HepG2 (cell line): Measurements from ENCODE around the gene CLIC5.

ENCODE experiments used
- BRD4 ChIP-seq: sonication (generic); formaldehyde crosslinking; IDR thresholded peaks from 2 replicates; pipeline ENCODE4 v1.4.0; 2020; ENCODE audit warnings: missing genetic modification reagents
- CHD2 ChIP-seq: IDR thresholded peaks from 2 replicates; pipeline ENCODE4 v1.6.1; 2011; ENCODE audit warnings: low read depth, low read length, improper control_type of control experiment
- EP300 ChIP-seq, 3 experiments: sonication (generic) in 1 of 3; formaldehyde crosslinking in 1 of 3; IDR thresholded peaks; 2 replicates each; pipeline versions ENCODE4 v1.5.1 to v1.6.1; 2011 to 2020; ENCODE audit warnings: low read depth in 2 of 3, low read length in 2 of 3, borderline replicate concordance in 1 of 3, improper control_type of control experiment in 1 of 3, mild to moderate bottlenecking in 1 of 3, missing genetic modification reagents in 1 of 3, moderate library complexity in 1 of 3
- MZF1 ChIP-seq: sonication (generic); formaldehyde crosslinking; IDR thresholded peaks from 2 replicates; pipeline ENCODE4 v1.8.1; 2023; ENCODE audit warnings: mild to moderate bottlenecking, missing genetic modification reagents, borderline replicate concordance
- NFYB ChIP-seq: sonication (generic); formaldehyde crosslinking; IDR thresholded peaks from 2 replicates; pipeline ENCODE4 v1.4.0; 2020; ENCODE audit warnings: missing genetic modification reagents
- ZNF12 ChIP-seq: sonication (generic); formaldehyde crosslinking; IDR thresholded peaks from 2 replicates; pipeline ENCODE4 v1.5.0; 2020; ENCODE audit warnings: missing genetic modification reagents
- ZNF24 ChIP-seq: fragments of 450-650 bp; IDR thresholded peaks from 2 replicates; pipeline ENCODE4 v1.6.1; 2017; ENCODE audit warnings: antibody characterized with exemption, mild to moderate bottlenecking
- TF ChIP-seq, protein P1 (sequence below): sonication (generic); formaldehyde crosslinking; IDR thresholded peaks from 2 replicates; pipeline ENCODE4 v1.5.0; 2020; ENCODE audit warnings: mild to moderate bottlenecking, missing genetic modification reagents, moderate library complexity

DNA sequence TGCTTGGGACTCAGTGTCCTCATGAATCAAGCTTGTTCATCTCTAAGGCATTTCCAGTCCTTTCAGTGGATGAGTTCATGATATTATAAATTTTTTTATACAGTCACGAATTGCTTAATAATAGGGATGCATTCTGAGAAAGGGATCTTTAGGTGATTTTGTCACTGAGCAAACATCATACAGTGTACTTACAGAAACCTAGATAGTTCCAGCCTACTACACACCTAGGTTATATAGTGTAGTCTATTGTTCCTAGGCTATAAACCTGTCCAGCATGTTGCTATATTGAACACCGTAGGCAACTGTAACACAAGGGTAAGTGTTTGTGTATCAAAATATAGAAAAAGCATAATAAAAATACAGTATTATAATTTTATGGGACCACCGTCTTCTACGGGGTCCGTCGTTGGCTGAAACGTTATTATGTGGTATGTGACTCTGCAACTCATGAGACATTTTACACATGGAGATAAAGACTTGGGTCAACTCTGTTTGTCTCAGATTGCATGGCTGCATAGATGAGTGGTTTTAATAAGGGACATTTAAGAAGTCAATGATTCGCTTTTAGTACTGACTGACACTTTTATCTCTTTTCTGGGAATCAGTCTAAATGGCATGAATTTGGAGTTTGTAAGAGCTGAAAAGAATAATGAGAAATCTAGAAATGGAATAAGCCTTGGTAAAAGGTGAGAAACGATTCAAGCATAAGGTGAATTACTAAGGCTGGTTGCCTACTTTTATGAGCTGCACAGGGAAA, 33.2 kb downstream of the CLIC5 start:
- TF ChIP-seq NFYB (CRISPR knock-in tag) (no peak), EP300 (IDR thresholded peaks at IDR 0.05; ENCODE audit: low read depth in 2 of 2, low read length in 2 of 2) (no peak), EP300 (CRISPR knock-in tag; IDR thresholded peaks at IDR 0.05; ENCODE audit: borderline replicate concordance) (no peak), BRD4 (CRISPR knock-in tag) (no peak), ZNF24 (no peak), CHD2 (no peak), ZNF12 (no peak), MZF1 (CRISPR knock-in tag) (no peak)
- TF ChIP-seq, protein P1, sequence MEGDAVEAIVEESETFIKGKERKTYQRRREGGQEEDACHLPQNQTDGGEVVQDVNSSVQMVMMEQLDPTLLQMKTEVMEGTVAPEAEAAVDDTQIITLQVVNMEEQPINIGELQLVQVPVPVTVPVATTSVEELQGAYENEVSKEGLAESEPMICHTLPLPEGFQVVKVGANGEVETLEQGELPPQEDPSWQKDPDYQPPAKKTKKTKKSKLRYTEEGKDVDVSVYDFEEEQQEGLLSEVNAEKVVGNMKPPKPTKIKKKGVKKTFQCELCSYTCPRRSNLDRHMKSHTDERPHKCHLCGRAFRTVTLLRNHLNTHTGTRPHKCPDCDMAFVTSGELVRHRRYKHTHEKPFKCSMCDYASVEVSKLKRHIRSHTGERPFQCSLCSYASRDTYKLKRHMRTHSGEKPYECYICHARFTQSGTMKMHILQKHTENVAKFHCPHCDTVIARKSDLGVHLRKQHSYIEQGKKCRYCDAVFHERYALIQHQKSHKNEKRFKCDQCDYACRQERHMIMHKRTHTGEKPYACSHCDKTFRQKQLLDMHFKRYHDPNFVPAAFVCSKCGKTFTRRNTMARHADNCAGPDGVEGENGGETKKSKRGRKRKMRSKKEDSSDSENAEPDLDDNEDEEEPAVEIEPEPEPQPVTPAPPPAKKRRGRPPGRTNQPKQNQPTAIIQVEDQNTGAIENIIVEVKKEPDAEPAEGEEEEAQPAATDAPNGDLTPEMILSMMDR (CRISPR knock-in tag), result no peak
